K562 (cell line): ENCODE data around the gene APBB2. TPM values are rescaled to one million over a fixed set of nuclear protein-coding genes. Genes with fewer than 3 reads are reported as not detected.

Experiments used
- ATAC-seq: fragments of 200-7000 bp; cut with Tn5 transposase; 3 replicates; pipeline ENCODE4 v1.9.1; 2020; ENCODE audit warnings: moderate library complexity
- BruUV-seq: library from RNA; stranded (reverse); fragments of 400-500 nt; replicated peaks from 2 replicates; lab custom pipeline; 2021; lab: Mats Ljungman, UMichigan
- CTCF ChIA-PET: fragments of 300-600 bp; formaldehyde crosslinking; extraction: SDS; loops from one replicate; lab custom pipeline; 2021; ENCODE audit warnings: low intra/inter-chr PET ratio; lab: Yijun Ruan, JAX
- POLR2A ChIA-PET: fragments of 300-600, 350-650 bp; sonication (Branson Sonifier 250); formaldehyde crosslinking; extraction: SDS; loops from one replicate; lab custom pipeline; 2021; ENCODE audit warnings: antibody characterized with exemption, inconsistent platforms; lab: Yijun Ruan, JAX
- DNase-seq, 4 experiments: peaks; one replicate each; pipeline versions ENCODE4 v3.0.0 to v3.0.0-alpha.2; 2011 to 2018; ENCODE audit warnings: low spot score in 3 of 4, mixed read lengths in 3 of 4; ENCODE audit errors: extremely low read depth in 1 of 4
- FAIRE-seq: peaks from 2 replicates; lab custom pipeline; 2011; peaks lifted over from hg19 to GRCh38; lab: Jason Lieb, UNC
- H2AFZ ChIP-seq: 2 replicates; pipeline ENCODE4 v1.6.0; 2011; ENCODE audit warnings: low read depth, low read length, control low read depth, inconsistent platforms
- H3K27ac ChIP-seq: fragments of 200-600 bp; 3 replicates; pipeline ENCODE4 v1.8.0; 2011; ENCODE audit warnings: low read depth, mild to moderate bottlenecking, control low read depth, inconsistent platforms, low read length, moderate library complexity, mixed read lengths; ENCODE audit errors: extremely low read depth
- H3K27me3 ChIP-seq, 2 experiments: fragments of 300-600 bp in 1 of 2; 2 replicates in 1 of 2; 3 replicates in 1 of 2; pipeline versions ENCODE4 v1.6.0 to v1.8.0; 2011; ENCODE audit warnings: inconsistent platforms in 2 of 2, low read length in 2 of 2, mild to moderate bottlenecking in 1 of 2, mixed read lengths in 1 of 2, moderate library complexity in 1 of 2; ENCODE audit not compliant: control insufficient read depth in 2 of 2, insufficient read depth in 2 of 2
- H3K36me3 ChIP-seq: fragments of 300-600 bp; 3 replicates; pipeline ENCODE4 v1.8.0; 2011; ENCODE audit warnings: mild to moderate bottlenecking, low read length, inconsistent platforms; ENCODE audit not compliant: control insufficient read depth, insufficient read depth
- H3K4me1 ChIP-seq, 2 experiments: fragments of 200-600 bp in 1 of 2; replicated peaks in 1 of 2; 2 replicates in 1 of 2; 3 replicates in 1 of 2; pipeline versions ENCODE4 v1.5.1 to v1.8.0; 2011; ENCODE audit warnings: inconsistent platforms in 2 of 2, low read length in 2 of 2, mild to moderate bottlenecking in 1 of 2, mixed read lengths in 1 of 2, moderate library complexity in 1 of 2; ENCODE audit not compliant: control insufficient read depth in 2 of 2, insufficient read depth in 2 of 2
- H3K4me2 ChIP-seq: 2 replicates; pipeline ENCODE4 v1.6.1; 2011; ENCODE audit warnings: low read length, control low read depth, inconsistent platforms, mixed read lengths; ENCODE audit not compliant: insufficient read depth
- H3K4me3 ChIP-seq: fragments of 200-600 bp; sonication (generic), shearing (Covaris generic); 2 replicates; pipeline ENCODE4 v1.5.1; 2016; ENCODE audit warnings: control low read depth, inconsistent platforms
- H3K79me2 ChIP-seq: fragments of 200-600 bp; 3 replicates; pipeline ENCODE4 v1.8.0; 2011; ENCODE audit warnings: low read length, inconsistent platforms; ENCODE audit not compliant: control insufficient read depth, insufficient read depth
- H3K9ac ChIP-seq, 2 experiments: 2 replicates each; pipeline versions ENCODE4 v1.6.0 to v1.6.1; 2011; ENCODE audit warnings: low read depth in 2 of 2, low read length in 2 of 2, control low read depth in 1 of 2, inconsistent platforms in 1 of 2, mild to moderate bottlenecking in 1 of 2, mixed read lengths in 1 of 2; ENCODE audit not compliant: insufficient read depth in 1 of 2
- H3K9me1 ChIP-seq: one replicate; pipeline ENCODE4 v1.6.0; 2011; ENCODE audit warnings: inconsistent platforms, mild to moderate bottlenecking, low read length, moderate library complexity; ENCODE audit not compliant: control insufficient read depth, insufficient read depth
- H3K9me3 ChIP-seq: replicated peaks from 2 replicates; pipeline ENCODE4 v1.5.1; 2011; ENCODE audit warnings: low read depth, low read length, inconsistent platforms; ENCODE audit not compliant: control insufficient read depth, insufficient read depth
- H4K20me1 ChIP-seq: replicated peaks from 2 replicates; pipeline ENCODE4 v1.6.1; 2011; ENCODE audit warnings: low read length, inconsistent platforms, mixed read lengths; ENCODE audit not compliant: control insufficient read depth, insufficient read depth
- ARID4B ChIP-seq: sonication (generic); formaldehyde crosslinking; IDR thresholded peaks from 2 replicates; pipeline ENCODE4 v1.8.0; 2022; ENCODE audit warnings: mild to moderate bottlenecking, missing genetic modification reagents
- ZSCAN29 ChIP-seq: fragments of 450-650 bp; IDR thresholded peaks from 2 replicates; pipeline ENCODE4 v1.6.1; 2017
- WGBS: fragments of 100-300 bp; shearing (Covaris generic); methylation state at CpG from one replicate; pipeline ENCODE4 v1.1.6; 2016; ENCODE audit warnings: low coverage, mixed read lengths; ENCODE audit not compliant: insufficient coverage; ENCODE audit errors: missing lambda C conversion rate; 5-methylcytosine and 5-hydroxymethylcytosine counted together
- in situ Hi-C: fragments of 300-500 bp; cut with MboI; formaldehyde crosslinking; loops from 4 replicates; pipeline ENCODE4 v1.15.0; 2018; ENCODE audit warnings: inconsistent platforms, mixed read lengths
- intact Hi-C: fragments of 100-400 bp; cut with micrococcal nuclease; formaldehyde crosslinking; loops from 2 replicates; pipeline ENCODE4 v1.14.2; 2022
- polyA plus RNA-seq, 8 experiments: library from polyadenylated mRNA; depleted of rRNA in 4 of 8; stranded (reverse) in 5 of 8; unstranded in 3 of 8; fragments of >200 nt; fragmentation: Nextera tagmentation in 2 of 8; fragmentation: Illumina TruSeq in 1 of 8; extraction: Ambion mirVana in 2 of 8; extraction: Trizol in 1 of 8; gene quantifications; 2 replicates each; pipeline versions ENCODE4 v1.2.1 to v1.2.3, GENCODE V29; 2011 to 2014; ENCODE audit warnings: inconsistent platforms in 1 of 8, missing spikeins in 1 of 8
- total RNA-seq, 7 experiments: library from RNA; depleted of rRNA in 6 of 7; stranded (reverse); fragments of >200 nt in 6 of 7; fragmentation: Illumina TruSeq in 2 of 7; extraction: Trizol in 2 of 7; gene quantifications; 2 replicates each; pipeline versions ENCODE4 v1.2.1 to v1.2.3, GENCODE V29; 2011 to 2021; ENCODE audit warnings: low replicate concordance in 1 of 7

The APBB2 gene
- total and polyA plus RNA-seq, 9 of the 15 experiments (the other 6 are each of a cell fraction or from before 2014, with no cell fraction given), result 0.08 to 2.1 (median 1.4) TPM

DNA sequence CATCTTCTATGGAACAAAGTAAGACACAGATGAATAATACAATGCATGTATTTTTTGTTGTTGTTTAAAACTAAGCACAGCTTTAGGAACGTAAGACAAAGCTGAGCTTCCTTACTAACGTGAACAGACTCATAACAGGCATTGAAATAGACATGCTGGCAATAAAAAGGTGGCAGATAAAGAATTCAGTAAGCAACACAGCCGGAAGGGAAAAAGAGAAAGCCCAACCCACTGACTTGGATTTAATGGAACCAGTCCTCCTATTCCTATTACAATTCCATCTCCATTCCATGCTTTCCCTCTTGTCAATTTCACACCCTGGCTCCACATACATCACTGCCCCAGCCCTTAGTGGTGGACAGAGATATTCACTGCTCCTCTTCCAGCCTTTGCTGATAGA, 282.5 kb downstream of the APBB2 start:
- ChIA-PET POLR2A (no interaction called here), CTCF (no interaction called here)
- WGBS, result 6% methylated on average over 3 of the region's 3 CpGs
- Histone ChIP-seq H4K20me1 (no peaks in the 10 kb centered on the region), H2AFZ (no peak overlapping the region), H3K9me3 (no peaks in the 10 kb centered on the region), H3K9me1 (no peaks in the 10 kb centered on the region), H3K4me1 (no peaks in the 10 kb centered on the region), H3K36me3 (no peaks in the 10 kb centered on the region), H3K79me2 (no peaks in the 10 kb centered on the region), H3K9ac (no peak overlapping the region), H3K4me2 (no peak overlapping the region), H3K4me3 (no peak overlapping the region), H3K27ac (no peak overlapping the region), H3K27me3 (peaks cover 0 to 8% of the 10 kb centered on the region in 2 experiments; a peak in 2 of 5 replicates)
- TF ChIP-seq ZSCAN29 (no peak), ARID4B (CRISPR knock-in tag) (no peak)
- intact Hi-C loops, result loop anchor here (10.0 kb wide), 1 partner anchor 713 kb away; no protein-coding TSS in a partner anchor
- BruUV-seq, result no TSS peak
- in situ Hi-C loops, result no loop called here
- DNase-seq, result no peak
- no peak for FAIRE-seq
- no peak for ATAC-seq
